Kidney capillary endothelial cell (primary cell): ENCODE results near the gene TRAF3.
"Not testable (repeated sequence)": the region's sequence is repeated elsewhere in the genome, so short reads cannot be mapped to it uniquely, and the experiment has no call there.

ENCODE experiments used
- DNase-seq: peaks from one replicate; pipeline ENCODE4 v3.0.0-alpha.2; 2018; ENCODE audit warnings: low spot score

TRAF3 gene

DNA sequence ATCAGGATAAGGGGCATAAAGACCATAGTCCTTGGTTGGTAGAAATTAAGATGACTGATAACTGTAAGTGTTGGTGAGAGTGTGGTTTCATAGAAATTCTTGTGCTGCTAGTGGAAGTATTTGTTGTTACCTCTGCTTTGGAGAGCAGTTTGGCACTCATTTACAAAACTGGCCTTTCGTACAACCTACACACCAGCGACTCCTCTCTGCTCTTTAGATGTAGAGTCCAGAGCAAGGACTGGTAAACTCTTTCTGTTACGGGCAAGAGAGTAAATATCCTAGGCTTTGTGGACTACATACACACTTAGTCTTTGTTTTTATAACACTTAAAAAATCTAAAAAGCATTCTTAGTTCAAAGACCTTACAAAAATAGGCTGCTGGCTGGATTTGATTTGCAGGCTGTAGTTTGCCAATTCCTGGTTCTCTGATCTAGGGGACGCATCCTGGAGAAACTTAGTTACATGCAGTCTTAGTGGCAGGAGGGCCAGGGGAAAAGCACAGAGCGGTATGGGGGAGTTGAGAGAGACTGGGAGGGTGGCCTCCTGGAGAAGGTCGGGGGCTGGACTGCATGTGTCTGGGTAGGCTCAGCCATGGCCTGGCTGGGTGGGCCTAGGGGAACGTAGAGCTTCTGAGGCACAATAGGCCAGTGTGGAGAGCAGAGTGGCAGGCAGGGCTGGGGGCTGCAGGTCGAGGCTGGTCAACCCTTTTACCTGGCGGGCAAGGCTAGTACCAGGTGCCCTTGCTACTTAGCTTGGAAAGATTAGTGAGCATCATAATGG, 89.9 kb downstream of the TRAF3 start:
- DNase-seq, result no peak

DNA sequence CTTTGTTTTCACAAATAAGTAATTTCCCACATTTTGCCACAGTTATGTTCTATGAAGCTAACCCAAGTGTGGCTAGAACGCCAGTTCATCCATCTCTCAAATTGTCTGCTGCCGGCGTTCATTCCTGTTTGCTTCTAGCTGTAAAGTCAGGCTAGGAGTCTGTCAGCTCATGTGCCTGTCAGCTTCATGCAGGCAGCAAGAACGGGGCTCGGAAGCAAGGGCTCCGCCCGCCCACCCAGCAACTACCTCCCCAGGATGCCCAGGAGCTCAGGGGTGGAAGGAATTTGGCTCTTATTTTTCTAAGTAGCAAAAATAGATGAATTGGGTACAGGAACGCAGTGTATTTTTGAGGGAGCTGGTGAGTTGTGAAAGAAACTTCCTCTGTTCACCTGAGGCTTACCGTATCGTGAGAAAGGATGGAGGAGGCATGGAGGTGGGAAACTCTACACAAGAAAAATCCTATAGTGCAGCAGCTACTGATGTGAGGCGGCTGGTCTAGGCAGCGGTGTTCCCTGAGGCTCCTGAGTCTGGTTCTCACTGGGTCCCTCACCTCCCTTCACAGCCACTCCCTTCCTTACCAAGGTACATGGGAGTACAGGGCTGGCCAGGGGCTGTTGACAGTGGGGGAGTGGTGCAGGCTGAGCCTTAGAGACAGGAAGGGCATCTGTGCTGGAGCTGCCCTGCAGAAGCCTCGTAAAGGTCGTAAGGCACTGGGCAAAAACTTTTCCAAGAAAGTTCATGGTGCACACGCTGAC, 90.8 kb downstream of the TRAF3 start:
- no peak for DNase-seq

DNA sequence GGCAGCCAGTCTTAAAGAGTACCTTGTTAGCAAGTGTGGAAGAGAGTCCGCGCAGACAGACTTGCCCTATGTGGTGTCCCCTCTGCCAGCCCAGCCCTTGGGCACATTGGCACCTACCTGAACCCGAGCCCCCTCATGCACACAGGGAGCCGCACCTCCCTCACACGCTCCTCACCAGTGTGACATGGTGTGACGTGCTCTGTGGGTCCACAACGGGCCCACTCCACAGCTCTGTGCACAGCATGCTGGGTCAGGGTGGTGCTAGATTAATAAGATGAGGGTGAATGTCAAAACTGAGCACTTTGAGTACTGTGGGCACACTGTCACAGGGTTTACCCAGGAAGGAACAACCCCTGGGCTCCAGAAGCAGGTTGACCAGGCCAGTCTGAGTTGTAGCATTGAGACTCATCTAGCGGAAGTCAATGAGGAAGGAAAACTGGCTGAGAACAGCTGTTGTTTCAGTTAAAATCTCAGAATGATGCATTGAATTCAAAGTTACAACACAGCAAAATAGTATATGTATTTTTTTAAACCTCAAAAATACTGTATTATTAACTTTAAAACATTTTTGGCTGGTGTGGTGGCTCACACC, 91.8 kb downstream of the TRAF3 start:
- no peak for DNase-seq

DNA sequence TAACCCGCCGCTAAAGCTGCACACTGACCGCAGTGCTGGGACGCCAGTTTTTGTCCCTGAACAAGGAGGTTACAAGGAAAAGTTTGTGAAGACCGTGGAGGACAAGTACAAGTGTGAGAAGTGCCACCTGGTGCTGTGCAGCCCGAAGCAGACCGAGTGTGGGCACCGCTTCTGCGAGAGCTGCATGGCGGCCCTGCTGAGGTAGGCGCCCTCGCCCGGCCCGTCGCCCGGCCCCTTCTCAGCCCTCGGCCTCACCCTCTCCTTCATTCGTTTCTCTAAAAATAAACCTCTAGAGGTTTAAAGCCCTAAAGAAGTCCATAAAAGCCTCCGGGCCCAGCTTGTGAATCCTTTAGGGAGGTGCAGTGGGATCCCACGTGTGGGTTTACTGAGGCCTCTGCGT, 93.0 kb downstream of the TRAF3 start:
- DNase-seq, result no peak

DNA sequence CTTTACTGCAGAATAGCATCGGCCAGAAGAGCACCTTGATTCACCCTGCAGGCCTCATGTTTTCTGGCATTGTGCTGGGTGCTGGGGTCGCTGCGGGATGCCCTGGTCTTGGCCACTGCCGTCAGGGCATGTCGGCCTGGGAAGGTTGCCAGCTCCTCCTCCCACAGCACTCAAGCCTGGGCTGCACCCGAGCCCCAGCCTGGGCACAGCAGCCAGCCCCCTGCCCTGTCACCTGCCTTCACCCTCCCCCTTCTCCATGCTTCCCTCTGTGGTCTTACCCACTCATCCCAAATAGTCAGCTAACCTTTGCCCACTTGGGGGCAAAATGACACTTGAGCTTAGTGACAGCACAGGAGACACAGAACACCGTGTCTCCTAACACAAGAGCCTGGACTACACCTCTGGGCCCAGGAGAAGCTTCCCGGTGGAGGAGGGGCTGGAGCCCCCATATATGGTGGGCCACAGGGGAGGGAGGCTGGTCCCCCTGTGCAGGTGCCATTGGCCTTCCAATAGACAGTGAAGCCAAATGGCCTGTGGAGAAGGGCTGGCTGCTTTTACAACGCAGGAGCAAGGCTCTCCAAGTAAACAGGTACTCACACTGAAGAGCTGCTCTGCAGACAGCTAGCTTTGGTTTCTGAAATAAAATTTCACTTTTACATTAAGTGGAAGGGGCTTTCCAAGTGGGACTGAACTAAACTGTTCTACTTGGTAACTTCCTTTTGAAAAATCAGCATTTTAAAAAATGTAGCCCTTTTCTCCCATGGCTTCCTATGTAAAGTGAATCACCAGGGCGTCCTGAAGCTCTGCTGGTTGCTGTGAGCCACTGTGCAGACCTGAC, 94.0 kb downstream of the TRAF3 start:
- no peak for DNase-seq

DNA sequence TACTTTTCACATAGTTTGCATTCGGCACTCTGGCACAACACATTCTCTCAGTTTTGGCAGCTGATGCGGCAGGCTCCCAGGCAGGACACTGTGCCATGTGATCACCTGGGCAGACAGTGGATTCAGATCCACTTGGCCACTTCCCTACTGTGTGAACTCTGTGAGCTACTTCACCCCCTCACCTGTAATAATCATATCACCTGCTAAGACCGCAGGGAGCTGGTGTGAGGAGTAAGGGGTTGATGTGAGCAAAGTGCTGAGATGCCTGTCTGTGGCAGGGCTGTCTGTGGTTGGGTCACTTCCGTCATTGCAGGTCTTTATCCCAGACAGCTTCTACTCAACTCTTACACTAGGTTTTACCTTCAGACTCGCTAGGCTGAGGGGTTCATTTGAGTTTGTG, 94.8 kb downstream of the TRAF3 start:
- DNase-seq, result no peak

DNA sequence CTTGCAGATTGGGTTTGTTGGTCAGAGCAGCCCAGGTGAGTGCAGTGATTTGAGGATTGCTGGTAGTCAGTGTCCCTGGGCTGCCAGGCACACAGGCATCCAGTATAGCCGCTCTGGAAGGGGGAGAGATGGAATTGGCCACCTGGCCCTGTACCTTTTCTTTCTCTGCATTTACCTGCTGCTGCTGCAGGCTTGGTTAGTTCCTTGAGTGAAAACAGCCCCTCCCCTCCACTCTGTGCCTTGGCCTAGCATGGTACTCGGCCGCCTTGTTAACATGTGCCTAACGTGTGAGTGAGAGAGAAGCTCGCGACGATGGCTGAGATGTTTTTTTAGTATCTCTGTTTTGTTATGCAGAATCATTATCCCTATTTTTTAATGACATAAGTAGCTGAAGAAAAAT, 95.9 kb downstream of the TRAF3 start:
- no peak for DNase-seq

DNA sequence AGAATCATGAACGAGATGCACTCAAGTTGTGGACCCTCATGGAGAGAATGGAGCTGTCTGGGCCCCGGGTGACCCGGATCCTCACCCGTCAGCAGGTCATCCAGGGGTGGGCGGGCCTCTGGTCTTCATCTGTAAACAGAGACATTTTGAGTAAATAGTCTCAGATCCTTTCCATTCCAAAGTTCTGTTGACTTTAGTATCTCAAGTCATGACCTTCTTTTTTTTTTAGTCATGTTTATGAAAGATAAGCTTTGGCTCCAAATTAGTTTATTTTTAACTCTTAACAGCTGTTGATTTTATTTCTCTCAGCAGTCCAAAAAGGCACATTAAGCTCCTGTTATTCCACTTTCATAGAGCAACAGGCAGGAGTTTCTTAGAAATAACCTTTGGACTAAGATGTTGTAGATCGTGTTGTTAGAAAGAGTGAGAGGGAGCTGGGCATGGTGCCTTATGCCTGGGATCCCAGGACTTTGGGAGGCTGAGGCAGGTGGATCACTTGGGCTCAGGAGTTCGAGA, 96.4 kb downstream of the TRAF3 start:
- DNase-seq, result no peak

DNA sequence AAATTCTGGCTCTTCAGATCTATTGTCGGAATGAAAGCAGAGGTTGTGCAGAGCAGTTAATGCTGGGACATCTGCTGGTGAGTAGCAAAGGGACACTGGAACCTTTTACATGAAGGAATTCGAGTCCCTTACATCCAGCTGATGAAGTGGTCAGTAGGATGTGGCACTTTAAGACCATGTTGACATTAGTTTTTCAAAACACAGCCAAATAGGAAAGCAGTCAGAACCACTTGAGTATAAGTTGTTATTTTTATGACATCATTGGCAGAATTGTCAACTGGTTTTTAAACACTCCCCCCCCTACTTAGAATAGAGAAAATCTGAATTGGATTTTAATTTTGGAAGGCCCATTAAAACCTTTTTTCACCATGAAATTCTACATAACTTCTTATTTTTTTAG, 98.4 kb downstream of the TRAF3 start:
- DNase-seq, result no peak

DNA sequence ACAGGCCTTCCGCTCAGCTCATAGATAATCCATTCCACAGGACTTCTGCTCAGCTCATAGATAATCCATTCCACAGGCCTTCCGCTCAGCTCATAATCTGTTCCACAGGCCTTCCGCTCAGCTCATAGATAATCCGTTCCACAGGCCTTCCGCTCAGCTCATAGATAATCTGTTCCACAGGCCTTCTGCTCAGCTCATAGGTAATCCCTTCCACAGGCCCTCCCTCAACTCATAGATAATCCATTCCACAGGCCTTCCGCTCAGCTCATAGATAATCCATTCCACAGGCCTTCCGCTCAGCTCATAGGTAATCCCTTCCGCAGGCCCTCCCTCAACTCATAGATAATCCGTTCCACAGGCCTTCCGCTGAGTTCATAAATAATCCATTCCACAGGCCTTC, 100.3 kb downstream of the TRAF3 start:
- not testable (repeated sequence) for DNase-seq

DNA sequence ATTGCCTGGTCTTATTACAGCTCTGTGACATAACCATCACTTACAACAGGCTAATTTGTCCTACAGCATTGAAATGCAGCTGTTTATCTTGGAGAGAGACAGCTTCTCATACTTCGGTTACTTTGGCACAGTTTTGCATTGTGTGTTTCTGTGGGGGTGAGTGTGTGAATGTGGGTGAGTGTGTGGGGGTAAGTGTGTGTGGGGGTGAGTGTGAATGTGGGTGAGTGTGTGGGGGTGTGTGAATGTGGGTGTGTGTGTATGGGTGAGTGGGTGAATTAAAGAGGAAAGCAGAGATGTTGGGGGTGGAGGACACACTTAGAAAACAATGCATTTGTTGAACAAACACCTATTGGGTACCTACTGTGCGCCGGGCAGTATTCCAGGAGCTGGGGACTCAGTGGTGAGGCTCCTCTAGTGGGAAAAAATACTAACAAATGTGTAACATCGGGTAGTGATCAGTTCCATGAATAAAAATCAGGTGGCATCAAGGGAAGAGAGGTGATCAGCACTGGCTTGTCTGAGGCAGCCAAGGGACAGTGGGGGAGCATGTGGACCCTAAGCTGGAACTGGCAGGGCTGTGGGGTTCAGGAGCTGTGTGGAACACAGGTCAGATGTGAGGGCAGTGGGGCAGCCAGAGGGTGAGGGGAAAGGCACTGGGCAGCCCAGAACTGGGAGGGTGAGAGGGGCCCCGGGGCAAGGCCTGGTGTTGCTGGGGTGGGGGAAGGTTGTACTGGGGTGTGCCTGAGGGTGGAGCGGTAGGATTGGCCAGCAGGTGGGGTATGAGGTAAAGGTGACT, 101.1 kb downstream of the TRAF3 start:
- no peak for DNase-seq

DNA sequence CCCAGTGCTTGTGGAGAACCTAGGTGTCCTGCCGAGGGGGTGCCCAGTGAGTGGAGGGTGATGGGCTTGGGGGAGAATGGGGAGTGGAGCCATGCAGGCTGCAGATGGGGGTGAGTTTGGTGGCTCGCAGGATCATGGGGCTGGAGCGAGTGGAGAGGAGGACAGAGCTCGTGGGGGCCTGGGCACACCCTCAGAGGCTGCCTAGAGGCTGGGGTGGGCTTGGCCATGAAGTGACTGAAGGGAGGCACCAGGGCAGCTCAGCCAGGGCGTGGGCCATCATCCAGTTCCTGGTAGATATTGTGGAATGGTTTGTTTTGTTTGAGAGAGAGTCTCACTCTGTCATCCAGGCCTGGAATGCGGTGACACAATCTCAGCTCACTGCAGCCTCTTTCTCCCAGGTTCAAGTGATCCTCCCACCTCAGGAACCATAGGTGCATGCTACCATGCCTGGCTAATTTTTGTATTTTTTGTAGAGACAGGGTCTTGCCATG, 101.8 kb downstream of the TRAF3 start:
- no peak for DNase-seq

DNA sequence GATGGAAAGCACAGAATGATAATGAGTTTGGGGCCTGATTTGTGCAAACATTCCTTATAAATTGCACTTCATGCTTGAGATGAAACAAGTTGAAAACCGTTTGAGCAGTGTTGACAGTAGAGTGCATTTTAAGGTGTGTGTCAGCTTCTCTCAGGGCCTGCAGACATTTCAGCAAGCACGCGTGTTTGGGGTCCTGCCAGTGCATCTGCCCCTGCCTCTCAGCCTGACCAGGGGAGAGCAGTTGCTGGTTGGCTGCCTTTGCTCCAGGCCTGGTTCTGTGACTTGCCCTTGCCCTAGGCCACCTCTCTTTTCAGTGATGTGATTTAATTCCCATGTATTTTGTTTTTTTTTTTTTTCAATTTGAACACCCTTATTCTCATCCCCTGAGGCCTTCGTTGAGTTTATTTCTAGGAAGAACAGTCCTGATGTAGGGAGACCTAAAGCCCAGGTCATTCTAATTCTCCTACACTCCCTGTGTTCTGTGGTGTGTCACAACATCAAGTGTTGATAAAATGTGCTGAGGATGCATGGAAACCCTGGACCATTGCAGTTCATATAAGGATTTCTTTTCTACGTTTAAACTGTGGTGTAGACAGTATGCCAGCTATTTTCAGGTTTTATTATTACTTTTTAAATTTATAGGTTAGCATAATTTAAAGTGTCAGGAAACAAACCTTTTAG, 105.1 kb downstream of the TRAF3 start:
- DNase-seq, result no peak

DNA sequence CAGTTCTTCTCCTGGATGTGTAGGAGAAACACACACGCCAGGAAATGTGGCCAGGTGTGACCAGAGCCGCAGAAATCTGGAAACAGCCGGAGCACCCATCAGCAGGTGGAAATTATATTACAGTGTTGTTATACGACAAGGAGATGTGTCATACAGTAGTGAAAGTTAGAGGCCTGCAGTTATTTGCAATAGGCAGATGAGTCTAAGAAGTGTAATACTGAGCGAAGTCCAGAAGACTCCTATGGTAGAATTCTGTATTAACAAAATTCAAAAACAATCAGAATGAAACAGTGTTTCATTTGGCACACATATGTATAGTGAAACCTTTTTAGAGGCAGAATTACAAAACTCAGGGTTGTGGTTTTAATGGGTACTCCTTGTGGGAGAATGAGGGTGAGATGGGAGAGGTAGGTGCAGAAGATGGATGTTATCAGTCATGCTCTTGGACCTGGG, 105.9 kb downstream of the TRAF3 start:
- no peak for DNase-seq

DNA sequence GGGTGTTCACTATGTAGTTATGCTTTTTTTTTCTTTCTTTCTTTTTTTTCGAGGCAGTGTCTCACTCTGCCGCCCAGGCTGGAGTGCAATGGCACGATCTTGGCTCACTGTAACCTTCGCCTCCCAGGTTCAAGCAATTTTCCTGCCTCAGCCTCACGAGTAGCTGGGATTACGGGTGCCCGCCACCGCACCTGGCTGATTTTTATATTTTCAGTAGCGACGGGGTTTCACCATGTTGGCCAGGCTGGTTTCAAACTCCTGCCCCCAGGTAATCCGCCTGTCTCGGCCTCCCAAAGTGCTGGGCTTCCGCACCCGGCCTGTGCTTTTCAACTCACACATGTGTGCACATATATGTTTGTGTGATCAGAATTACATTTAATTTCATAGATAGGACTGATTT, 106.3 kb downstream of the TRAF3 start:
- no peak for DNase-seq

DNA sequence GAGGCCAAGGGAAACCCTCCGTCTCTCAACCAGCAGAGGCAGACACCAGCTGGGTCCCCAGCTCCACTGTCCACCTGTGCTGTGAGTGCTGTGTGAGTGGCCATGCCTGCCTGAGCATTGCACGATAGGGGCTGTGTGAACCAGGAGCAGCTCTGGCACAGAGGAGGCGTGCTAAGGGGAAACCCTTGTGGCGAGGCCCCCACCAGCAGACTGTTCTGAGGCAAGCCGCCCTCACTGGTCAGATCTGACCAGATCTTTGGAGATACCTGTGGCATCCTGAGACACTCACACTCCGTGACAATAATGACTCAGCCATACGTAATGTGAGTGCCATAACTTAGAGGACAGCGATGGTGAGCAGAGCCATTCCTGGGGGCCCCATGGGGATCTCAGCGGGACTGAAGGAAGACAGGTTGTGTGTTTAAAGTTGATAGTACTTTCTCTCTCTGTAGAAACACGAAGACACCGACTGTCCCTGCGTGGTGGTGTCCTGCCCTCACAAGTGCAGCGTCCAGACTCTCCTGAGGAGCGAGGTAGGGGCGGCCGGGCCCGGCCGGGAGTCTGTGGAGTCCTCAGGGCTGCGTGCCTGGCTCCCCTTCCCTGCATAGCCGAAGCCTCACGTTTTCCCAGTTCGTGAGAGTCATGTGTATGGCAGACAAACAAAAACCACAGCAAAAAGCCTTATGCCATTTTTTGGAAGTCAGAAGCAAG, 108.6 kb downstream of the TRAF3 start:
- no peak for DNase-seq

DNA sequence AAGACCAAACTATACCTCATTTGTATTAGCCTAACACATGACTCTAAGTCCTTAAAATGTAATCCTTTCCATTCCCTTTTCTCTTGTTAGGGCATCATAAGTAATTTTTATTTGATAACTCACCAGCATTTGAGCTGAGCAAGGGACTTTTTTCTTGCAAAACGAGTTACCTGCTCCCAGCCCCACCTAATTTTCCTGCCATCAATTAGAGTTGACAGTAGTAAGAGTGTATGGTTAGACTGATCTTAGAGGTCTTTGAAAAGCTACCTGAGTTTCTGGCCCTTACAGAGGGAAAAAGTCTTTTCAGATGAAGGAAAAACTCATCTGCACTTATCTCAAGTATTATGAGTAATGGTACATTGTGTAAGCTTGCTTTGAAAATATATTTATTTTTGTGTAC, 111.5 kb downstream of the TRAF3 start:
- DNase-seq, result no peak

DNA sequence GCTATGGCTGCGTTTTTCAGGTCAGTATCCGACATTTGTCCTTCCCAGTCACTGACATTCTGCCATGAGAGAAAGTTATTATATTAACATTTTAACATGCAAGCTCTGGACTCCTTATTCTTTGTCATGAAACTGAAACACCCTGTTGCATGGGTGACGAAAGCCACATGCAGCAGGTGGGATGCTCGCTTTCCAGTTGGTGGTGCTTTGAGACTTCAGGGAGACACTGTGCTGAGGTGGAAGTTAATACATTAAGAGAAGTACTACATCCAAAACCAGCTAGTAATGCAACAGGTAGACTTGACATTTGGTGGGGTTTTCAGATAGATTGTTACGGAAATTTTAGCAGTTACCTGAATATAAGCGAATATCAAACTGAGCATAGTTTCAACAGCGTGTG, 112.4 kb downstream of the TRAF3 start:
- DNase-seq, result no peak

DNA sequence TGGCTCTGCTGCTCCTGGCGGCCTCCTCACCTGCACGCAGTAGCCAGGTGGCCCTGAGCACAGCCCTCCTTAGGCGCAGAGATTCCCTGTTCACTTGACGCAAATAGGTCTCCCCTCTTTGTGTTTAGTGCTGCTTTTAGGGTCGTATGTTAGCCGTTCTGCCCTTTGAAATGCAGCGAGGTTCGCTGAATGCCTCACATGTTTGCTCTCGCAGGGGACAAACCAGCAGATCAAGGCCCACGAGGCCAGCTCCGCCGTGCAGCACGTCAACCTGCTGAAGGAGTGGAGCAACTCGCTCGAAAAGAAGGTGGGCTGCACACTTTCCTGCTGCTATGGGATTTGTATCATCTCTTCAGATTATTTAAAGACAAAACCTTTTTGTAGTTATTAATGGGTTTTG, 113.9 kb downstream of the TRAF3 start:
- no peak for DNase-seq

DNA sequence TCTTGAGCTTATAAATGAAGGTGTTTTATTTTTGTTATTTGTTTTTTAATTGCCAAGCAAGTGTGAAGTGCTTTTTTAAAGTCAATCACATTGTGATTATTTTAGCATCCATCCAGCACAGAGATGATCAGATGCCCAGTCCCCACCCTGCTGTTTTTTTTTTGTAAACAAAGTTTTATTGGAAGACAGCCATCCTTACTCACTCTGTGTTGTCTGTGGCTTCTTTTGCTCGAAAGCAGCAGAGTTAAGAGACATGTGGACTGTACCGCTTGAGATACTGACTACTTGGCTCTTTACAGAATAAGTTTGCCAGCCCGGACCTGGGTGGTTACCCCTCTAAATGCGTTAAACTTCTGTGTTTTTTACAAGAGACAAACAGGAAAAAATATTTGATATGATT, 114.3 kb downstream of the TRAF3 start:
- no peak for DNase-seq
